ENCODE measurements around the gene TFEB. TPM values are rescaled to one million over a fixed set of nuclear protein-coding genes. Genes with fewer than 3 reads are reported as not detected.

Gene TFEB
- total and polyA plus RNA-seq, 4 donors = 1.1 to 6.2 (median 3.8) TPM

- TF ChIP-seq NR2F2 (IDR thresholded peaks at IDR 0.05) (no peak), GABPA (IDR thresholded peaks at IDR 0.05 in 1 of 2, conservative IDR thresholded peaks at IDR 0.05 in 1 of 2) (no peak), JUND (IDR thresholded peaks at IDR 0.05) (no peak), TAF1 (conservative IDR thresholded peaks at IDR 0.05) (no peak), EGR1 (IDR thresholded peaks at IDR 0.05; ENCODE audit: low read depth in 2 of 2) (no peak), FOXA2 (IDR thresholded peaks at IDR 0.05) (no peak), HNF4G (IDR thresholded peaks at IDR 0.05) (no peak), ZBTB33 (IDR thresholded peaks at IDR 0.05) (no peak), SP1 (IDR thresholded peaks at IDR 0.05) (no peak), REST (IDR thresholded peaks at IDR 0.05) (no peak), FOXA1 (IDR thresholded peaks at IDR 0.05) (no peak), CTCF (IDR thresholded peaks at IDR 0.05; ENCODE audit: low read depth, low read length, missing input control) (no peak), RXRA (IDR thresholded peaks at IDR 0.05) (no peak), HNF4A (conservative IDR thresholded peaks at IDR 0.05) (no peak), YY1 (IDR thresholded peaks at IDR 0.05) (no peak), RAD21 (IDR thresholded peaks at IDR 0.05) (no peak), ATF3 (IDR thresholded peaks at IDR 0.05) (no peak), MAX (IDR thresholded peaks at IDR 0.05) (no peak)
- Histone ChIP-seq H3K9me3 (ENCODE audit: control insufficient read depth in 4 of 4, low read length in 3 of 4) (no peaks in the 10 kb centered on the region), H3K27me3 (ENCODE audit: control insufficient read depth in 4 of 4, insufficient read depth in 4 of 4, low read length in 3 of 4) (no peaks in the 10 kb centered on the region), H3K4me1 (ENCODE audit: control insufficient read depth in 4 of 4, insufficient read depth in 4 of 4, low read length in 3 of 4) (peaks cover 1 to 10% (median 6%) of the 10 kb centered on the region in 4 donors), H3K9ac (ENCODE audit: low read depth in 1 of 2, low read length in 2 of 2) (no peak overlapping the region), H3K27ac (ENCODE audit: low read depth in 1 of 2, low read length in 2 of 2) (no peak overlapping the region), H3K36me3 (ENCODE audit: control insufficient read depth in 4 of 4, insufficient read depth in 3 of 4, low read depth in 1 of 4, low read length in 3 of 4) (peaks cover 1 to 31% (median 3%) of the 10 kb centered on the region in 4 donors), H3K4me3 (ENCODE audit: low read depth in 1 of 3, low read length in 3 of 3) (no peak overlapping the region)
- WGBS = 83% methylated on average over 9 of the region's 9 CpGs
- no peak for DNase-seq (ENCODE audit: low spot score)
Measured at GRCh38 chr6:41687501-41688175, 47.8 kb downstream of the TFEB start.

All from liver (tissue), 9 donors.